ENCODE results near the gene RSF1. TPM values are rescaled to one million over a fixed set of nuclear protein-coding genes. Genes with fewer than 3 reads are reported as not detected.

RSF1 gene
- total RNA-seq, 8 experiments from 2014 or later, result 37.1 to 94.8 (median 55.2) TPM

GRCh38 chr11:77690649-77691048 is 129.9 kb downstream of the RSF1 start:
- ATAC-seq (replicated peaks in 6 of 8), result no peak
- Histone ChIP-seq H3K4me1 (replicated peaks in 1 of 2) (no peaks in the 10 kb centered on the region), H3K4me3 (no peak overlapping the region), H3K27ac (no peak overlapping the region)
- in situ Hi-C loops (cut with MboI; ENCODE audit: low pct_unique_long_range_greater_than_20kb in 2 of 9, low sequenced_read_pairs in 9 of 9, unreplicated experiment in 9 of 9), result no loop called here
- WGBS, 10 experiments, result 91 to 100% (median 100%) methylated on average over 1 to 3 of the region's 3 CpGs

GRCh38 chr11:77687088-77687487 is 133.4 kb downstream of the RSF1 start:
- Histone ChIP-seq H3K4me1 (replicated peaks in 1 of 2) (no peaks in the 10 kb centered on the region), H3K27ac (no peak overlapping the region), H3K4me3 (no peak overlapping the region)
- no peak for ATAC-seq (replicated peaks in 6 of 8)
- in situ Hi-C loops (cut with MboI; ENCODE audit: low pct_unique_long_range_greater_than_20kb in 2 of 9, low sequenced_read_pairs in 9 of 9, unreplicated experiment in 9 of 9), result no loop called here

DNA sequence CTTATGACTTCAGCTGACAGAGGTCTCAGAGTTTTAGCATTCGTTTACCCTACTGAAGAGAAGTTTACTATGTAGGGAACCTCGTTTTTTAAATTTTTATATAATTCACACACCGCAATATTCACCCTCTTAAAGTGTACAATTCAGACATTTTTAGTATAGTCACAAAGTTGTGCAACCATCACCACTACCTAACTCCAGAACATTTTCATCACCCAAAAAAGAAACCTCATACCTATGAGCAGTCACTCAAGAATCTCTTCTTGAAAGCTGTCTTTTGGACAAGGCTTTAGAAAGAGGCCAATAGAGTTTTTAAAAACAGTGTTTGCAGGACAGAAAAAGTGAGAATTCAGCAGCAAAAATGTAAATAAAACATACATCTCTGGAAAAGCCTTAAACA is 143.4 kb downstream of the RSF1 start:
- WGBS, 10 experiments, result 80 to 100% (median 96%) methylated on average over 1 to 3 of the region's 3 CpGs; no CpG with 5 or more reads in 1 of the 10 experiments
- in situ Hi-C loops (cut with MboI; ENCODE audit: low pct_unique_long_range_greater_than_20kb in 2 of 9, low sequenced_read_pairs in 9 of 9, unreplicated experiment in 9 of 9), result no loop called here
- Histone ChIP-seq H3K4me1 (replicated peaks in 1 of 2) (no peaks in the 10 kb centered on the region), H3K27ac (no peak overlapping the region), H3K4me3 (no peak overlapping the region)
- ATAC-seq (replicated peaks in 6 of 8), result no peak

DNA sequence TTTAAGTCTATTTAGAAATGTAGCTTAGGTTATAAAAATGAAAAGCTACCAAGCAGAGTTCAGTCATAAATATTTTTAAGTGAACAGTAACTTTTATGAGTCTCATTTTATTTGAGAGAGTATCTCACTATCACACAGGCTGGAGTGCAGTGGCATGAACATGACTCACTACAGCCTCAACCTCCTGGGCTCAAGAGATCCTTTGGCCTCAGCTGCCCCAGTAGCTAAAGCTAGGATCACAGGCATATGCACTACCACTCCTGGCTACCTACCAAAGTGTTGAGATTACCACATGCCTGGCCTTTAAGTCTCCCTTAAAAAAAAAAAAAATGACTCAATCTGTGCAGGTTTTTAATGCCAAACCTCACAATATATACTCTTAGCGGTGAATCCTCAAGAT is 148.3 kb downstream of the RSF1 start:
- no peak for ATAC-seq (replicated peaks in 6 of 8)
- no peaks in the 10 kb centered on the region for H3K4me1 ChIP-seq (replicated peaks in 1 of 2)
- 80 to 100% (median 93%) methylated on average over 1 of the region's 1 CpG; no CpG with 5 or more reads in 6 of the 10 experiments for WGBS, 10 experiments
- in situ Hi-C loops (cut with MboI; ENCODE audit: low pct_unique_long_range_greater_than_20kb in 2 of 9, low sequenced_read_pairs in 9 of 9, unreplicated experiment in 9 of 9), result no loop called here
- no peak overlapping the region for H3K27ac ChIP-seq
- H3K4me3 ChIP-seq, result no peak overlapping the region

- H3K27ac ChIP-seq, result no peak overlapping the region
- ATAC-seq (replicated peaks in 6 of 8), result peak in 1 of 8 experiments; percentile 37
- H3K4me3 ChIP-seq, result no peak overlapping the region
- H3K4me1 ChIP-seq (replicated peaks in 1 of 2), result no peaks in the 10 kb centered on the region
- in situ Hi-C loops (cut with MboI; ENCODE audit: low pct_unique_long_range_greater_than_20kb in 2 of 9, low sequenced_read_pairs in 9 of 9, unreplicated experiment in 9 of 9), result no loop called here
- WGBS, 10 experiments, result 67 to 100% (median 100%) methylated on average over 1 to 2 of the region's 2 CpGs
These were observed 150.5 kb downstream of the RSF1 start for GRCh38 chr11:77669848-77670511.

DNA sequence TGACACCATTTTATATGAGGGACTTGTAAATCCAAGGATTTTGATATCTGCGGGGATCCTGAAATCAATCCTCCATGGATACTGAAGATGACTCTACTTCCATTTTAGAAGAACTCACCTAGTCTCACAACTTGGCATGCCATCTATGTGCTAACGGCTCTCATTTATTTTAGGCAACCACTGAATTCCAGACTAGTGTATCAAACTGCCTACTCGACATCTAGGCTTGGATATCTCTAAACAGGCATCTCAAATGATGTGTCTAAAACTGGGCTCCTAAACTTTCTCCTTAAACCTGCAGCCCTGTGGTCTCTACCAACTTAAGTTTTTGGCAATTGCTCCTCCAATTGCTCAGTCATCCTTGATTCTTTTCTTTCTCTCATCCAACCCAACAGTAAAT is 151.8 kb downstream of the RSF1 start:
- in situ Hi-C loops (cut with MboI; ENCODE audit: low pct_unique_long_range_greater_than_20kb in 2 of 9, low sequenced_read_pairs in 9 of 9, unreplicated experiment in 9 of 9), result no loop called here
- 58 to 100% (median 90%) methylated on average over 1 to 3 of the region's 3 CpGs; no CpG with 5 or more reads in 2 of the 10 experiments for WGBS, 10 experiments
- no peak for ATAC-seq (replicated peaks in 6 of 8)
- Histone ChIP-seq H3K4me1 (replicated peaks in 1 of 2) (no peaks in the 10 kb centered on the region), H3K4me3 (no peak overlapping the region), H3K27ac (no peak overlapping the region)

- in situ Hi-C loops (cut with MboI; ENCODE audit: low pct_unique_long_range_greater_than_20kb in 2 of 9, low sequenced_read_pairs in 9 of 9, unreplicated experiment in 9 of 9), result no loop called here
- H3K4me1 ChIP-seq (replicated peaks in 1 of 2), result no peaks in the 10 kb centered on the region
- WGBS, 10 experiments, result 64 to 100% (median 93%) methylated on average over 1 to 7 of the region's 7 CpGs
- no peak overlapping the region for H3K4me3 ChIP-seq
- no peak for ATAC-seq (replicated peaks in 6 of 8)
- H3K27ac ChIP-seq, result no peak overlapping the region
These were observed 155.1 kb downstream of the RSF1 start for GRCh38 chr11:77665240-77665965.

DNA sequence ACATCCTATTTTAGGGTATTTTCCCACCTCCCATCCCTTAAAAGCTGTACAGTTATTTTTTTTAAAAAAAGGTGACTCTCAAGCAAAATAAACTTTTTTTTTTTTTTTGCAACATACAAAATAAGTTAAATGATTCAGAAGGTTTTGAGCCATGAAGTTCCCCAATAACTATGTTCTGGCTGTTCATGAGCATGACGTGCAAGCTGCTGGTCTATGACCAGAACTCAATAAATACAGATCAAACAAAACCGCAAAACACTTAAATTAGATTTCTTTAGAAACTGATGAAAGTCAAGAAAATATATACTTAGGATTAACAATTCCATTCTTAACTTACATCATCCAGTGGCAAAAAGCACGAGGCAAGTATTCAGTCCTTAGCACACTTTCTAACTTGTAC is 158.9 kb downstream of the RSF1 start:
- in situ Hi-C loops (cut with MboI; ENCODE audit: low pct_unique_long_range_greater_than_20kb in 2 of 9, low sequenced_read_pairs in 9 of 9, unreplicated experiment in 9 of 9), result no loop called here
- no peak for ATAC-seq (replicated peaks in 6 of 8)
- WGBS, 10 experiments, result 61 to 100% (median 88%) methylated on average over 1 to 3 of the region's 3 CpGs; no CpG with 5 or more reads in 1 of the 10 experiments
- no peaks in the 10 kb centered on the region for H3K4me1 ChIP-seq (replicated peaks in 1 of 2)
- H3K4me3 ChIP-seq, result no peak overlapping the region
- no peak overlapping the region for H3K27ac ChIP-seq

DNA sequence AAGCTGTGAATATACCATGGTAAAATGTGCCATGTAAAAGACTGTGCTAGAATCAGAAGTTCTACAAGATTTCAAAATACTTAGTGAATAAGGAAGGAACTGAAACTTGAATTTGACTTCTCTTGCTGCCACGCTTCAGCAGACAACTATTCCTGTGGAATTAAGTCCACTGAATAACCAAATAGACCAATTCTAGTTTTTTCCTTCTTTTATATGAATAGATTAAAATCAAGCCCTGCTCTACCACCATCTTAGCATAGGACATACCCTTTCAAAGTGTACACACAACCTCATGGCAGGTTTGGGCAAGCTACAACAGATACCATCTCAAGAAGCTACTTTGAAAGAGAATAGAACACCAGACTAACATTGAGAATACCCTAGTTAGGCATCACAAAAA is 159.6 kb downstream of the RSF1 start:
- in situ Hi-C loops (cut with MboI; ENCODE audit: low pct_unique_long_range_greater_than_20kb in 2 of 9, low sequenced_read_pairs in 9 of 9, unreplicated experiment in 9 of 9), result no loop called here
- WGBS, 10 experiments, result 71 to 100% (median 100%) methylated on average over 1 of the region's 1 CpG
- ATAC-seq (replicated peaks in 6 of 8), result no peak
- H3K4me3 ChIP-seq, result no peak overlapping the region
- no peaks in the 10 kb centered on the region for H3K4me1 ChIP-seq (replicated peaks in 1 of 2)
- H3K27ac ChIP-seq, result no peak overlapping the region

GRCh38 chr11:77658213-77659013 is 162.1 kb downstream of the RSF1 start:
- Histone ChIP-seq H3K4me3 (no peak overlapping the region), H3K4me1 (replicated peaks in 1 of 2) (no peaks in the 10 kb centered on the region), H3K27ac (no peak overlapping the region)
- in situ Hi-C loops (cut with MboI; ENCODE audit: low pct_unique_long_range_greater_than_20kb in 2 of 9, low sequenced_read_pairs in 9 of 9, unreplicated experiment in 9 of 9), result no loop called here
- peak in 2 of 8 experiments; percentile 48 to 58 for ATAC-seq (replicated peaks in 6 of 8)
- WGBS, 10 experiments, result 55 to 100% (median 83%) methylated on average over 3 to 4 of the region's 4 CpGs; no CpG with 5 or more reads in 1 of the 10 experiments

- Histone ChIP-seq H3K27ac (no peak overlapping the region), H3K4me3 (no peak overlapping the region), H3K4me1 (replicated peaks in 1 of 2) (no peaks in the 10 kb centered on the region)
- ATAC-seq (replicated peaks in 6 of 8), result no peak
- WGBS, 10 experiments, result 60 to 100% (median 90%) methylated on average over 1 to 7 of the region's 7 CpGs; no CpG with 5 or more reads in 1 of the 10 experiments
- in situ Hi-C loops (cut with MboI; ENCODE audit: low pct_unique_long_range_greater_than_20kb in 2 of 9, low sequenced_read_pairs in 9 of 9, unreplicated experiment in 9 of 9), result no loop called here
These were observed 164.2 kb downstream of the RSF1 start for GRCh38 chr11:77656362-77656761.

GRCh38 chr11:77654770-77655434 is 165.6 kb downstream of the RSF1 start:
- in situ Hi-C loops (cut with MboI; ENCODE audit: low pct_unique_long_range_greater_than_20kb in 2 of 9, low sequenced_read_pairs in 9 of 9, unreplicated experiment in 9 of 9), result no loop called here
- H3K4me3 ChIP-seq, result no peak overlapping the region
- no peak overlapping the region for H3K27ac ChIP-seq
- peak in 2 of 8 experiments; percentile 17 to 26 for ATAC-seq (replicated peaks in 6 of 8)
- no peaks in the 10 kb centered on the region for H3K4me1 ChIP-seq (replicated peaks in 1 of 2)
- WGBS, 10 experiments, result 60 to 100% (median 80%) methylated on average over 1 to 4 of the region's 4 CpGs; no CpG with 5 or more reads in 3 of the 10 experiments

- in situ Hi-C loops (cut with MboI; ENCODE audit: low pct_unique_long_range_greater_than_20kb in 2 of 9, low sequenced_read_pairs in 9 of 9, unreplicated experiment in 9 of 9), result no loop called here
- Histone ChIP-seq H3K4me3 (no peak overlapping the region), H3K27ac (no peak overlapping the region), H3K4me1 (replicated peaks in 1 of 2) (no peaks in the 10 kb centered on the region)
- ATAC-seq (replicated peaks in 6 of 8), result no peak
- 33 to 83% (median 67%) methylated on average over 1 to 3 of the region's 3 CpGs; no CpG with 5 or more reads in 1 of the 10 experiments for WGBS, 10 experiments
These were observed 170.4 kb downstream of the RSF1 start for GRCh38 chr11:77650123-77650522.

All from motor neuron (in vitro differentiated cells).